Measurements from ENCODE around the gene MBLAC1. TPM values are rescaled to one million over a fixed set of nuclear protein-coding genes. Genes with fewer than 3 reads are reported as not detected.

Gene MBLAC1
- total and polyA plus RNA-seq, 10 of the 15 experiments (the other 5 are each of a cell fraction or from before 2014, with no cell fraction given) = 0.24 to 3.2 (median 1.8) TPM; not detected in 1

DNA sequence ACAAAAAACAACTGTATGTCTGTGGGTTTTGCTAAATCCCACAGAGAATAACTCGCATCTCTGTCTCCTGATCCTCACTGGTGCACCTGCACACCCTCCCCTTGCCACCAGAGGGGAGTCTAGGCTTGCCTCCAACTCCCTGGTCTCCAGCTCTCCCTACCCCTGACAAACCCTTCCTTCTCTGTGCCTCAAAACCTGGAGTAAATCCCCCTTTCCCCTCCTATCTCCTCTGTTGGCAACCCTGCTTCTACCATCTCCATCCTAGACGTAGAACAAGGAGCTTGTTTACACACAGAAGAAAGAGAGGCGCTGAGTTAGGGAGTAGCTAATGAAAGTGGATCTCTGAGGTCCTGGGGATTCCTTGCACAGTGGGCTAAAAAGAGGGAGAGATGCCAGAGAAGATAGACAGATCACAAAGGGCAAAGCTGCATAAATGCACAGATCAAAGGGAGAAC is 6.0 kb downstream of the MBLAC1 start (continued):
- TF ChIP-seq, protein P1, sequence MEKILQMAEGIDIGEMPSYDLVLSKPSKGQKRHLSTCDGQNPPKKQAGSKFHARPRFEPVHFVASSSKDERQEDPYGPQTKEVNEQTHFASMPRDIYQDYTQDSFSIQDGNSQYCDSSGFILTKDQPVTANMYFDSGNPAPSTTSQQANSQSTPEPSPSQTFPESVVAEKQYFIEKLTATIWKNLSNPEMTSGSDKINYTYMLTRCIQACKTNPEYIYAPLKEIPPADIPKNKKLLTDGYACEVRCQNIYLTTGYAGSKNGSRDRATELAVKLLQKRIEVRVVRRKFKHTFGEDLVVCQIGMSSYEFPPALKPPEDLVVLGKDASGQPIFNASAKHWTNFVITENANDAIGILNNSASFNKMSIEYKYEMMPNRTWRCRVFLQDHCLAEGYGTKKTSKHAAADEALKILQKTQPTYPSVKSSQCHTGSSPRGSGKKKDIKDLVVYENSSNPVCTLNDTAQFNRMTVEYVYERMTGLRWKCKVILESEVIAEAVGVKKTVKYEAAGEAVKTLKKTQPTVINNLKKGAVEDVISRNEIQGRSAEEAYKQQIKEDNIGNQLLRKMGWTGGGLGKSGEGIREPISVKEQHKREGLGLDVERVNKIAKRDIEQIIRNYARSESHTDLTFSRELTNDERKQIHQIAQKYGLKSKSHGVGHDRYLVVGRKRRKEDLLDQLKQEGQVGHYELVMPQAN (conservative IDR thresholded peaks at IDR 0.05) = no peak
- TF ChIP-seq MTA3 (IDR thresholded peaks at IDR 0.05; ENCODE audit: borderline replicate concordance, low read length) (no peak), NR2C1 (IDR thresholded peaks at IDR 0.05) (no peak), EED (IDR thresholded peaks at IDR 0.05; ENCODE audit: low read depth) (no peak), ZNF217 (IDR thresholded peaks at IDR 0.05) (no peak), ZNF207 (IDR thresholded peaks at IDR 0.05; ENCODE audit: borderline replicate concordance) (no peak), BCL11A (IDR thresholded peaks at IDR 0.05; ENCODE audit: low read depth, low read length) (no peak), BRCA1 (IDR thresholded peaks at IDR 0.05; ENCODE audit: low read depth, low read length) (no peak), POLR2AphosphoS5 (IDR thresholded peaks at IDR 0.05; ENCODE audit: low read length) (no peak), CHD2 (IDR thresholded peaks at IDR 0.05; ENCODE audit: borderline replicate concordance, low read depth, low read length) (no peak), MEF2B (IDR thresholded peaks at IDR 0.05; ENCODE audit: partially characterized antibody, poor library complexity, severe bottlenecking) (no peak), RFX5 (IDR thresholded peaks at IDR 0.05; ENCODE audit: low read depth, low read length) (no peak), HDAC2 (IDR thresholded peaks at IDR 0.05) (no peak), POLR2A (IDR thresholded peaks at IDR 0.05; ENCODE audit: low read depth, low read length) (no peak), SIX5 (IDR thresholded peaks at IDR 0.05; ENCODE audit: low read depth, low read length, severe bottlenecking) (no peak), ZNF274 (IDR thresholded peaks at IDR 0.05; ENCODE audit: insufficient read depth, insufficient read length) (no peak), KLF5 (IDR thresholded peaks at IDR 0.05; ENCODE audit: partially characterized antibody) (no peak)
- TF ChIP-seq, protein P2, sequence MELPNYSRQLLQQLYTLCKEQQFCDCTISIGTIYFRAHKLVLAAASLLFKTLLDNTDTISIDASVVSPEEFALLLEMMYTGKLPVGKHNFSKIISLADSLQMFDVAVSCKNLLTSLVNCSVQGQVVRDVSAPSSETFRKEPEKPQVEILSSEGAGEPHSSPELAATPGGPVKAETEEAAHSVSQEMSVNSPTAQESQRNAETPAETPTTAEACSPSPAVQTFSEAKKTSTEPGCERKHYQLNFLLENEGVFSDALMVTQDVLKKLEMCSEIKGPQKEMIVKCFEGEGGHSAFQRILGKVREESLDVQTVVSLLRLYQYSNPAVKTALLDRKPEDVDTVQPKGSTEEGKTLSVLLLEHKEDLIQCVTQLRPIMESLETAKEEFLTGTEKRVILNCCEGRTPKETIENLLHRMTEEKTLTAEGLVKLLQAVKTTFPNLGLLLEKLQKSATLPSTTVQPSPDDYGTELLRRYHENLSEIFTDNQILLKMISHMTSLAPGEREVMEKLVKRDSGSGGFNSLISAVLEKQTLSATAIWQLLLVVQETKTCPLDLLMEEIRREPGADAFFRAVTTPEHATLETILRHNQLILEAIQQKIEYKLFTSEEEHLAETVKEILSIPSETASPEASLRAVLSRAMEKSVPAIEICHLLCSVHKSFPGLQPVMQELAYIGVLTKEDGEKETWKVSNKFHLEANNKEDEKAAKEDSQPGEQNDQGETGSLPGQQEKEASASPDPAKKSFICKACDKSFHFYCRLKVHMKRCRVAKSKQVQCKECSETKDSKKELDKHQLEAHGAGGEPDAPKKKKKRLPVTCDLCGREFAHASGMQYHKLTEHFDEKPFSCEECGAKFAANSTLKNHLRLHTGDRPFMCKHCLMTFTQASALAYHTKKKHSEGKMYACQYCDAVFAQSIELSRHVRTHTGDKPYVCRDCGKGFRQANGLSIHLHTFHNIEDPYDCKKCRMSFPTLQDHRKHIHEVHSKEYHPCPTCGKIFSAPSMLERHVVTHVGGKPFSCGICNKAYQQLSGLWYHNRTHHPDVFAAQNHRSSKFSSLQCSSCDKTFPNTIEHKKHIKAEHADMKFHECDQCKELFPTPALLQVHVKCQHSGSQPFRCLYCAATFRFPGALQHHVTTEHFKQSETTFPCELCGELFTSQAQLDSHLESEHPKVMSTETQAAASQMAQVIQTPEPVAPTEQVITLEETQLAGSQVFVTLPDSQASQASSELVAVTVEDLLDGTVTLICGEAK (IDR thresholded peaks at IDR 0.05; ENCODE audit: borderline replicate concordance) = no peak
- TF ChIP-seq, protein P3, sequence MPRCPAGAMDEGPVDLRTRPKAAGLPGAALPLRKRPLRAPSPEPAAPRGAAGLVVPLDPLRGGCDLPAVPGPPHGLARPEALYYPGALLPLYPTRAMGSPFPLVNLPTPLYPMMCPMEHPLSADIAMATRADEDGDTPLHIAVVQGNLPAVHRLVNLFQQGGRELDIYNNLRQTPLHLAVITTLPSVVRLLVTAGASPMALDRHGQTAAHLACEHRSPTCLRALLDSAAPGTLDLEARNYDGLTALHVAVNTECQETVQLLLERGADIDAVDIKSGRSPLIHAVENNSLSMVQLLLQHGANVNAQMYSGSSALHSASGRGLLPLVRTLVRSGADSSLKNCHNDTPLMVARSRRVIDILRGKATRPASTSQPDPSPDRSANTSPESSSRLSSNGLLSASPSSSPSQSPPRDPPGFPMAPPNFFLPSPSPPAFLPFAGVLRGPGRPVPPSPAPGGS (IDR thresholded peaks at IDR 0.05; ENCODE audit: borderline replicate concordance, insufficient read depth, low read depth, low read length, poor library complexity, severe bottlenecking) = no peak
- TF ChIP-seq, protein P4, sequence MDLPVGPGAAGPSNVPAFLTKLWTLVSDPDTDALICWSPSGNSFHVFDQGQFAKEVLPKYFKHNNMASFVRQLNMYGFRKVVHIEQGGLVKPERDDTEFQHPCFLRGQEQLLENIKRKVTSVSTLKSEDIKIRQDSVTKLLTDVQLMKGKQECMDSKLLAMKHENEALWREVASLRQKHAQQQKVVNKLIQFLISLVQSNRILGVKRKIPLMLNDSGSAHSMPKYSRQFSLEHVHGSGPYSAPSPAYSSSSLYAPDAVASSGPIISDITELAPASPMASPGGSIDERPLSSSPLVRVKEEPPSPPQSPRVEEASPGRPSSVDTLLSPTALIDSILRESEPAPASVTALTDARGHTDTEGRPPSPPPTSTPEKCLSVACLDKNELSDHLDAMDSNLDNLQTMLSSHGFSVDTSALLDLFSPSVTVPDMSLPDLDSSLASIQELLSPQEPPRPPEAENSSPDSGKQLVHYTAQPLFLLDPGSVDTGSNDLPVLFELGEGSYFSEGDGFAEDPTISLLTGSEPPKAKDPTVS (IDR thresholded peaks at IDR 0.05; ENCODE audit: low read depth, low read length) = no peak; the same call in 1 of the 2 replicates
- TF ChIP-seq, protein P5, sequence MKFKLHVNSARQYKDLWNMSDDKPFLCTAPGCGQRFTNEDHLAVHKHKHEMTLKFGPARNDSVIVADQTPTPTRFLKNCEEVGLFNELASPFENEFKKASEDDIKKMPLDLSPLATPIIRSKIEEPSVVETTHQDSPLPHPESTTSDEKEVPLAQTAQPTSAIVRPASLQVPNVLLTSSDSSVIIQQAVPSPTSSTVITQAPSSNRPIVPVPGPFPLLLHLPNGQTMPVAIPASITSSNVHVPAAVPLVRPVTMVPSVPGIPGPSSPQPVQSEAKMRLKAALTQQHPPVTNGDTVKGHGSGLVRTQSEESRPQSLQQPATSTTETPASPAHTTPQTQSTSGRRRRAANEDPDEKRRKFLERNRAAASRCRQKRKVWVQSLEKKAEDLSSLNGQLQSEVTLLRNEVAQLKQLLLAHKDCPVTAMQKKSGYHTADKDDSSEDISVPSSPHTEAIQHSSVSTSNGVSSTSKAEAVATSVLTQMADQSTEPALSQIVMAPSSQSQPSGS (IDR thresholded peaks at IDR 0.05; ENCODE audit: low read length) = no peak

Data from GM12878 (cell line).